Peyer's patch (tissue), 4 donors: ENCODE measurements around the gene CFAP43. TPM values are rescaled to one million over a fixed set of nuclear protein-coding genes. Genes with fewer than 3 reads are reported as not detected.

Experiments used
- DNase-seq, 3 donors: peaks; one replicate each; pipeline ENCODE4 v3.0.0-alpha.2; 2017 to 2019
- H3K27ac ChIP-seq, 4 donors: fragments of 200-600 bp; sonication (generic); one replicate each; pipeline ENCODE4 v1.5.1; 2016 to 2019
- H3K27me3 ChIP-seq, 2 donors: fragments of 200-600 bp; sonication (generic); one replicate each; pipeline ENCODE4 v1.5.1; 2019
- H3K36me3 ChIP-seq, 3 donors: fragments of 200-600 bp; sonication (generic); one replicate each; pipeline ENCODE4 v1.5.1; 2016 to 2019
- H3K4me1 ChIP-seq, 4 donors: fragments of 200-600 bp; sonication (generic); one replicate each; pipeline ENCODE4 v1.5.1; 2016 to 2019
- H3K4me3 ChIP-seq, 4 donors: fragments of 200-600 bp; sonication (generic); 1 replicate in 3 of 4; 2 replicates in 1 of 4; pipeline ENCODE4 v1.5.1; 2016 to 2019; ENCODE audit warnings: mild to moderate bottlenecking in 1 of 4
- H3K9me3 ChIP-seq, 4 donors: fragments of 200-600 bp; sonication (generic); one replicate each; pipeline ENCODE4 v1.5.1; 2016 to 2019; ENCODE audit warnings: mild to moderate bottlenecking in 1 of 4
- CTCF ChIP-seq, 6 experiments: fragments of 450-650 bp in 4 of 6; fragments of 200-600 bp in 2 of 6; sonication (generic) in 1 of 6; IDR thresholded peaks; one replicate each; pipeline ENCODE4 v1.5.1; 2017 to 2019; ENCODE audit warnings: antibody characterized with exemption in 6 of 6, mild to moderate bottlenecking in 3 of 6, moderate library complexity in 1 of 6
- POLR2A ChIP-seq, 2 donors: fragments of 450-650 bp; IDR thresholded peaks; one replicate each; pipeline ENCODE4 v1.5.1; 2017; ENCODE audit warnings: antibody characterized with exemption in 2 of 2, mild to moderate bottlenecking in 2 of 2, moderate library complexity in 2 of 2
- total RNA-seq, 4 donors: library from RNA; depleted of rRNA; stranded (reverse); fragments of >200 nt; gene quantifications; one replicate each; pipeline ENCODE4 v1.1.0, GENCODE V29; 2016

The CFAP43 gene
- total RNA-seq, 4 donors from 2014 or later: 0.27 to 12.4 (median 0.76) TPM; not detected in 1

GRCh38 chr10:104096692-104097091 is 135.5 kb downstream of the CFAP43 start:
- no peak overlapping the region for H3K27ac ChIP-seq
- H3K4me1 ChIP-seq: no peaks in the 10 kb centered on the region
- no peaks in the 10 kb centered on the region for H3K36me3 ChIP-seq
- TF ChIP-seq CTCF (IDR thresholded peaks at IDR 0.05) (no peak), POLR2A (IDR thresholded peaks at IDR 0.05) (no peak)
- DNase-seq: no peak
- no peak overlapping the region for H3K4me3 ChIP-seq
- H3K9me3 ChIP-seq: peaks cover 0 to 5% (median 0%) of the 10 kb centered on the region in 4 donors
- H3K27me3 ChIP-seq: no peaks in the 10 kb centered on the region

- TF ChIP-seq POLR2A (IDR thresholded peaks at IDR 0.05) (no peak), CTCF (IDR thresholded peaks at IDR 0.05) (no peak)
- Histone ChIP-seq H3K27ac (no peak overlapping the region), H3K36me3 (no peaks in the 10 kb centered on the region), H3K9me3 (peaks cover 0 to 5% (median 0%) of the 10 kb centered on the region in 4 donors), H3K4me3 (no peak overlapping the region), H3K4me1 (no peaks in the 10 kb centered on the region), H3K27me3 (no peaks in the 10 kb centered on the region)
- DNase-seq: no peak
These were observed 139.4 kb downstream of the CFAP43 start for GRCh38 chr10:104092749-104093148.

- DNase-seq: no peak
- H3K27ac ChIP-seq: no peak overlapping the region
- H3K9me3 ChIP-seq: no peaks in the 10 kb centered on the region
- no peaks in the 10 kb centered on the region for H3K27me3 ChIP-seq
- no peaks in the 10 kb centered on the region for H3K36me3 ChIP-seq
- H3K4me1 ChIP-seq: no peaks in the 10 kb centered on the region
- TF ChIP-seq CTCF (IDR thresholded peaks at IDR 0.05) (no peak), POLR2A (IDR thresholded peaks at IDR 0.05) (no peak)
- no peak overlapping the region for H3K4me3 ChIP-seq
These were observed 141.6 kb downstream of the CFAP43 start for GRCh38 chr10:104090611-104091010.

- Histone ChIP-seq H3K9me3 (no peaks in the 10 kb centered on the region), H3K27ac (no peak overlapping the region), H3K36me3 (no peaks in the 10 kb centered on the region), H3K27me3 (no peaks in the 10 kb centered on the region), H3K4me1 (no peaks in the 10 kb centered on the region), H3K4me3 (no peak overlapping the region)
- no peak for DNase-seq
- TF ChIP-seq POLR2A (IDR thresholded peaks at IDR 0.05) (no peak), CTCF (IDR thresholded peaks at IDR 0.05) (no peak)
These were observed 142.5 kb downstream of the CFAP43 start for GRCh38 chr10:104089621-104090020.

GRCh38 chr10:104088239-104088638 is 143.9 kb downstream of the CFAP43 start:
- no peak for TF ChIP-seq CTCF (IDR thresholded peaks at IDR 0.05)
- TF ChIP-seq POLR2A (IDR thresholded peaks at IDR 0.05): no peak
- no peak overlapping the region for H3K4me3 ChIP-seq
- H3K4me1 ChIP-seq: no peaks in the 10 kb centered on the region
- no peaks in the 10 kb centered on the region for H3K36me3 ChIP-seq
- no peak for DNase-seq
- no peaks in the 10 kb centered on the region for H3K27me3 ChIP-seq
- no peaks in the 10 kb centered on the region for H3K9me3 ChIP-seq
- no peak overlapping the region for H3K27ac ChIP-seq
